Stimulated activated CD8-positive, alpha-beta memory T cell treated with anti-CD3 and anti-CD28 coated beads, Interleukin-2, amount 100 ng/mL, for 48 hours (primary cell): ENCODE results near the gene MRPL42.
"Not testable (repeated sequence)": the region's sequence is repeated elsewhere in the genome, so short reads cannot be mapped to it uniquely, and the experiment has no call there.

ENCODE experiments used
- DNase-seq, 2 donors: peaks; one replicate each; pipeline ENCODE4 v3.0.0-alpha.2; 2020; ENCODE audit warnings: low read depth in 2 of 2

Gene MRPL42

GRCh38 chr12:93443576-93443975, 23.7 kb upstream of the MRPL42 start:
- DNase-seq, result no peak

GRCh38 chr12:93447555-93448290, 19.6 kb upstream of the MRPL42 start:
- DNase-seq, result no peak

DNA sequence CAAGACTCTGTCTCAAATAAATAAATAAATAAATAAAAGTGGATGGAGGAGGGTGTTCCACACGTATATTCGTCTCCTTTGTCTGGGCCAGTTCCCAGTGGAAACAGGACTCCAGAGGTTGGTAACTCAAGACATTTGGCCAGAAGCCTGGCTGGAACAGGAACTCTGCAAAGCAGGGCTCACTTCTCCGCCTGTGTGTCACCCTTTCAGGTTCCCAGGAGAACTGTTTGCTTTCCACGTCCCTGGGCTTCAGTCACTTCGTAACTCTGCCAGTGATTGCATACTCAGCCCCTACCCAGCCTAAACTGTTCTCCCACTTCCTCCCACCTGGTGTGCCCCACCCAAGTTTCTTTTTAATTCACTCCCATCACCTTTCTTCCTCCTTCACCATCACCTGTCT, 18.5 kb upstream of the MRPL42 start:
- DNase-seq, result no peak

DNA sequence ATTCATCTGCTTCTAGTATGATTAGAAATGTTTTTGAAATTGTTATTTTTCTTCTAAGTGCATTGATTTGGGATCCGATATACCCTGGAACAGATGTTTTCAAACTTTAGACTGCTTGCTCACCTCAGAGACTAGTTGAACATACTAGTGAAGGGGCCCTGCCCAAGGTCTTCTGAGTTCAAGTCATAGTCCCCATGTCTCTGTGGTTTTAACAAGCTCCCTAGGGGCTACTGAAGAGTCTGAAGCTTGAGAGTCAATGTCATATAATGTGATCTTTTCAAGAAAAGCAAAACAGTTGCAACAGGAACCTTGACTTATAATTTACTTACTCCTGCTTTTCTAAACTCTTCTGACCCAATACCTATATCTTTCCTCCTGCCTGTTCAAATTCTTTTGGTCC, 18.0 kb upstream of the MRPL42 start:
- DNase-seq, result no peak

DNA sequence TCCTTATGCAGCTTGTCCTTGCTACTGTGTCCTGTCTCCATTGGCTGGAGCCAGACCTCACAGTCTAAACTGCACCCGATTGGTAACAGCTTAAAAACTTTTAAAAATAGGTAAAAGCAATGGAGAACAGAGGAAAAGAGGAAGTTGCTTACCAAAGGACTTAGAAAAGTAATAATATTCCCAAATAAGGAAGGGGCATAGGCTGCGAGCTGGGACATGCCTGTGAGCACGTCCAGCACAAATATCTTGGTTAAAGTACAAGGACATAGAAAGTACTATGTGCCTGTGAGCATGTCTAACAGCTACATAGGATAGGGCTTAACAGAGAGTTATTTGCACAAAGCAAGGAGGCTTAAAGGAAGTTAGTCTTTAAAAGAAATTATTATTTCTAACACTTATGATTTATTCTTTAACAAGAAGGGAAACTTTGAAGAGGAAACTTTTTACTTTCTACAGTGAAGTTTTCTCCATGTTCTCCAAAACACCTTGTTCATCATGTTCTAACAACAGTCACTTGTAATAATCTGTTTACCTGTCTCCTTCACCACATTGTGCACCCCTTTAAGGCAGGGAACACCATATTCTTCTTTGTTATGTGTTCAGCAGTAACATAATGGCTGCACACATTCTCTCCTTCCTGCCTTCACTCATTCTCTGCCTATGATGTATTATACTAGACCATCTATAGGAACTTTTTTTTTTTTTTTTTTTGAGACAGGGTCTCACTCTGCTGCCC, 15.7 kb upstream of the MRPL42 start:
- no peak for DNase-seq

DNA sequence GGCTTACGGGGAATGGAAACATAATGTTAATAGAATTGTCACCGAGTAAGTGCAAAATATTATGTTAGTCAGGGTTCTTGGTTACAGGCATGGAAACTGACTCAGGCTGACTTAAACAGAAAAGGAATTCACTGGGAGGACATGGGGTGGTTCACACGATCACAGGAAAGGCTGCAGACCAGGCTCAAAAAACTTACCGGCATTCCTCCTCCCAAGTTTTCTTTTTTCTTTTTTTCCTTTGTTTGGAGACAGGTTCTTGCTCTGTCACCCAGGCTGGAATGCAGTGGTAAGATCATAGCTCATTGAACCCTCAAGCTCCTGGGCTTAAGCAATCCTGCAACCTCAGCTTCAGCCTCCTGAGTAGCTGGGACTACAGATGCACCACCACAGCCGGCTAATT, 13.7 kb upstream of the MRPL42 start:
- DNase-seq, result no peak

DNA sequence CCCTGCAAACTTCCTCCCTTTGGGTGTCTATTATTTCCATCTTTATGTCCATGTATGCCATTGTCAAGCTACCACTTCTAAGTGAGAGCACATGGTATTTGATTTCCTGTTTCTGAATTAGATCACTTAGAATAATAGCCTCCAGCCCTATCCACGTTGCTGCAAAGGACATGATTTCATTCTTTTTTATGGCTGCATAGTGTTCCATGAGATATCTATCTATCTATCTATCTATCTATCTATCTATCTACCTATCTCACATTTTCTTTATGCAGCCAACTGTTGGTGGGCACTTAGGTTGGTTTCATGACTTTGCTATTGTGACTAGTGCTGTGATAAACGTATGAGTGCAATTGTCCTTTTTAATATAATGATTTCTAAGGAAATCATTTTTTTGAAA, 11.2 kb upstream of the MRPL42 start:
- DNase-seq, result no peak

- no peak for DNase-seq
These were observed 8.2 kb upstream of the MRPL42 start for GRCh38 chr12:93459097-93459496.

DNA sequence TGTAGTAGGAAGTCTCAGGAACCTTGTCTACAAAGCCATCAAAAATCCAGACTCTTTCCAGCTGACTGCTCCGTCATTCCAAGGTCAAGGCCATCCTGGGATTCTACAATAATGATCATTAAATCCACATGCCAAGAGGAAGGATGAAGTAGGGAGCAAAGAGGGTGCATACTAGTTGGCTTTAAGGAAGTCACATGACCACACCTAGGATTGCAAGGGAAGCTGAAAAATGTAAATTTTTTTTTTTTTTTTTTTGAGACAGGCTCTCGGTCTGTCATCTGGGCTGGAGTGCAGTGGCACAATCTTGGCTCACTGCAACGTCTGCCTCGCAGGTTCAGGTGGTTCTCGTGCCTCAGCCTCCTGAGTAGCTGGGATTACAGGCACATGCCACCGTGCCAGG, 7.3 kb upstream of the MRPL42 start:
- no peak for DNase-seq

DNA sequence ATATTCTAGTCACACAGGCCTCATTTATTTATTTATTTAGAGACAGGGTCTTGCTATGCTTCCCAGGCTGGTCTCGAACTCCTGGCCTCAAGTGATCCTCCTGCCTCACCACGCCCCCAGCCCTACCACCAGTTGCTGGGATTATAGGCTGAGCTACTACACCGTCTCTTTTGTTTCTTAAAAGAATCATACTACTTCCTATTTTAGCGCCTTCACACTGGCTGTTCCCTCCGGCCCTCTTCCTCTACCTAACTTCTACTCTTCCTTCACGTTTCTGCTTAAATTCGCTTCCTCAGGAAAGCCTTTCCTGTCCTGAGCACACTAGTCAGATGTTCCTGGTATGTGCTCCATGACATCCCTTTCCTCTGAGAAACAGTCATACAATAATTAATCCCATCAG, 6.4 kb upstream of the MRPL42 start:
- no peak for DNase-seq

DNA sequence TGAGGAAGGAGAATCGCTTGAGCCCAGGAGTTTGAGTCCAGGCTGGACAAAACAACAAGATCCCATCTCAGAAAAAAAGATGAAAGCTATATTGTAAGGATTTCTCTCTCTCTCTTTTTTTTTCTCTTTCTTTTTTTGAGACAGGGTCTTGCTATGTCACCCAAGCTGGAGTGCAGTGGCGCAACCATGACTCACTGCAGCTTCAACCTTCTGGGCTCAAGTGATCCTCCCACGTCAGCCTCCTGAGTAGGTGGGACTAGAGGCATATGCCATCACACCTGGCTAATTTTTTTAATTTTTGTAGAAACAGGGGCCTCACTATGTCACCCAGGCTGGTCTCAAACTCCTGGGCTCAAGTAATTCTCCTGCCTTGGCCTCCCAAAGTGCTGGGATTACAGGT, 5.8 kb upstream of the MRPL42 start:
- DNase-seq, result no peak

DNA sequence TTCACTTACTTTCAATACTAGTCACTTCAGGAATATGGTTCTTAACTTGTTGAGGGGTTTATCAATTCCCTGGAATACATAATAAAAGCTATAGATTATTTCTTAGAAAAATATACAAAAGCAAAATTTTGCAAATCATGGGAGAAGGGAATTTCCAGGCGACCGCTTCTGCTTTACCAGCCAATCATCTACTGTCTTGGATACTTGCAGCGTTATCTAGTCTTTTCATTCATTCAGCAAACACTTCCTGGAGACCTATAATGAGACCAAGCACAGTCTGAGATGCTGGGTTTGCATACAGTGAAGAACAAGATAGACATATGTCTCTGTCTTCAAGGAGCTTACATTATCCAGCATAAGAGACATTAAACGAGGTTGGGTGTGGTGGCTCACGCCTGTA, 1.5 kb upstream of the MRPL42 start:
- DNase-seq, result no peak

GRCh38 chr12:93466625-93467350, 526 bp upstream of the MRPL42 start:
- no peak for DNase-seq

DNA sequence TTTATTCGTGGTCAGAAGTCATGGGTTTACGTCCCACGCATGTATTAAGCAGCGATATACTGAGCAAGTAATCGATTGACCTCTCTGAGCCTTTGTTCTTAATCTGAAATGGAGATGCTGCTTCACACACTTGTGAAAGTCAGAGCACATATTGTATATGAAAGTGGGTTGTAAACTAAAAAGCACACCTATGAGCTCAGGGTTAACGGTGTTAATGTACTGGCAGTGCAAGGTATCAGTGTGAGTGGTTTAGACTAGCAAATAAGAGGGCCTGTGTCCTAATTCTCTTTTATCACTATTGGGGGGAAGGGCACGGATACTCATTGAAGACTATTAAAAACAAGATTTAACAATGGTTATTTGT, 676 bp downstream of the MRPL42 start:
- no peak for DNase-seq

DNA sequence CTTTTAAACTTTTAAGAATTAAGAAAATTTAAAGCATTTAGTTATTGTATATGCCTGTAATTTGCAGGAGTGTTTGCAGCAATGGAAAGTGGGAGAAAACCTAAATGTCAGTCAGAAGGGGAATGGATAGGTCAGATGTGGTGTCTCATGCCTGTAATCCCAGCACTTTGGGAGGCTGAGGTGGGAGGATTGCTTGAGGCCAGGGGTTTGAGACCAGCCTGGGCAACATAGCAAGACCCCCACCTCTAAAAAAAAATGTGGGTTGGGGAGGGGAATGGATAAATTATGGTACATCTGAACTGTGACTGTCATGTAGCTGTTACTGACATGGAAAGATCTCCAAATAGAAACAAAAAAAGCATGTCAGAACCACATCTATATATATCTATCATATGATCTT, 2.1 kb downstream of the MRPL42 start:
- no peak for DNase-seq

- no peak for DNase-seq
These were observed 9.2 kb downstream of the MRPL42 start for GRCh38 chr12:93476555-93476954.

GRCh38 chr12:93482721-93483120, 15.4 kb downstream of the MRPL42 start:
- no peak for DNase-seq

- no peak for DNase-seq
These were observed 16.0 kb downstream of the MRPL42 start for GRCh38 chr12:93483151-93483807.

DNA sequence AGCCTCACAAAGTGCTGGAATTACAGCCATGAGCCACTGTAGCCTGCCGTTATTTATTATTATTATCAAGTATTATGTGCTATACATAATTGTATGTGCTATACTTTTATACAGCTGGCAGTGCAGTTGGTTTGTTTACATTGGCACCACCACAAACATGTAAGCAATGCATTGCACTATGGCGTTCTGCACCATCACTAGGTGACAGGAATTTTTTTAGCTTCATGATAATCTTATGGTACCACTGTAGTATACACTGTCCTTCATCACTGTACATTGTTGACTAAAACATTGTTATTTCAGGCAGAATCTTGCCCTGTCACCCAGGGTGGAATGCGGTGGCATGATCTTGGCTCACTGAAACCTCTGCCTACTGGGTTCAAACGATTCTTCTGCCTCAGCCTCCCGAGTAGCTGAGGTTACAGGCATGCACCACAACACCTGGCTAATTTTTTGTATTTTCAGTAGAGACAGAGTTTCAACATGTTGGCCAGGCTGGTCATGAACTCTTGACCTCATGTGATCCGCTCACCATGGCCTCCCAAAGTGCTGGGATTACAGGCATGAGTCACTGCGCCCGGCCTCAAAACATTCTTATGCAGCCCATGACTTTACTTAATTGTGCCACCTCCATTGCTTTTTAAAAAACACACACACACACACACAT, 17.1 kb downstream of the MRPL42 start:
- no peak for DNase-seq

- not testable (repeated sequence) for DNase-seq
These were observed 25.5 kb downstream of the MRPL42 start for GRCh38 chr12:93492808-93493207.

DNA sequence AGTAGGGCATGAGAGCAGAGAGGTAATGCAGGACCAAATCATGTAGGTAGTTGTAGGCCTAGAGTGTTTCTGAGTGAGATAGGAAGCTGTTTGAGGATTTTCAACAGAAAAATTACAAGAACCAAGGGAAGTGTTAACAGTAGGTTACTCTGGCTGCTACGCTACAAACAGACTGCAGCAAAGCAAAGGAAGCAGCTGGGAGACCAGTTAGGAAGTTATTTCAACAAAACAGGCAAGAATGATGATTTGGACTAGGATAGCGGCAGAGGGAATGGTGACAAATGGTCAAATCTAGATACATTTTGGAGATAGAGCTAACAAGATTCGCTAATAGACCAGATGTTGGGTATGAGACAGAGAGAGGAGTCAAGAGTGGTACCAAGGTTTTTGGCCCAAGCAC, 26.8 kb downstream of the MRPL42 start:
- no peak for DNase-seq

DNA sequence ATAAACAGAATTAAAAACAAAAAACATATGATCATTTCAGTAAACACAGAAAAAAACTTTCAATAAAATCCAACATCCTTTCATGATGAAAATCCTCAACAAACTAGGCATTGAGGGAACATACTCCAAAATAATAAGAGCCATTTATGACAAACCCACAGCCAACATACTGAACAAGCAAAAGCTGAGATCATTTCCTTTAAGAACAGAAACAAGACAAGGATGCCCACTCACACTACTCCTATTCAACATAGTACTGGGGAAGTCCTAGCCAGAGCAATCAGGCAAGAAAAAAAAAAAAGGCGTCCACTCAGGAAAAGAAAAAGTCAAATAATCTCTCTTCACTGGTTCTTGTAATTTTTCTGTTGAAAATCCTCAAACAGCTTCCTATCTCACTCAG, 30.1 kb downstream of the MRPL42 start:
- no peak for DNase-seq
